Forelimb muscle (tissue), 1 donor: ENCODE measurements around the gene OR2V2. TPM values are rescaled to one million over a fixed set of nuclear protein-coding genes. Genes with fewer than 3 reads are reported as not detected.
"Not testable (repeated sequence)": the region's sequence is repeated elsewhere in the genome, so short reads cannot be mapped to it uniquely, and the experiment has no call there.

ENCODE experiments used
- DNase-seq: peaks from one replicate; pipeline ENCODE4 v3.0.0-alpha.2; 2013; ENCODE audit warnings: low read depth
- polyA plus RNA-seq: library from polyadenylated mRNA; unstranded; fragments of 120-200 nt; gene quantifications from one replicate; pipeline ENCODE4 v1.2.1, GENCODE V29; 2013; ENCODE audit not compliant: insufficient read length

Gene OR2V2
- polyA plus RNA-seq, 1 donor = not detected

DNA sequence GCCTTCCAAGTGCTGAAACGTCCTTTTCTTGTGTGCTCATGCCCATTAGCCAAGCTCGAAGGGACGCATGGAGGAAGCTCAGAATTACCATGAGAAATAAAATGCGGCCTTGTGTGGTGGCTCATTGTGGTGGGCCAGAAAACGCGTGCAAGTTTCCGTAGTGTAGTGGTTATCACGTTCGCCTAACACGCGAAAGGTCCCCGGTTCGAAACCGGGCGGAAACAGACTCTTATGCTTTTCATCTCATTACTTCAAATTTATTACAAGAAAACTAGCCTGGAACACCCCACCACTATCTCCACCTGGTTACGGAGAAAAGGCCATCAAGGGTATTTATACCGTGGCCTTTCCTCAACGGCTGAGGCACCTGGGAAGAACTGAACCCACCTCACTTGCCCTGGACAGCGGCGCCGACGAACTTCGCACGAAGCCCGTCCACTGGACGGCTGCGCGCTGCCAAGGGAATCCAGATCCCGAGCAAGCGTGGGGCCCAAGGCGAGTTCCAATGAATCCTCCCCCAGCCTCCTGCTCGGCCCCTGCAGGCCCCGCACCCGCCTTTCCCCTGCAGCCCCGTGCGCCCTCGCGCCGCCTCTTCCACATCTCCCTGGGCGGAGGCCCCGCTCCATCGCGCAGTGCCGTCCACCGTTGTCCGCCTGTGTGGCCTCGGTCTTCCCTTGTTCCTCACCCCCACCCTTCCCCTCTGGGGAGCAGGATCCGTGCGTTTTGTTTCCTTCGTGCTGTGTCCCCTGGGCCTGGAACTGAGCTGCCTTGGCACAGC lies 22.3 kb downstream of the OR2V2 start:
- DNase-seq = not testable (repeated sequence)

DNA sequence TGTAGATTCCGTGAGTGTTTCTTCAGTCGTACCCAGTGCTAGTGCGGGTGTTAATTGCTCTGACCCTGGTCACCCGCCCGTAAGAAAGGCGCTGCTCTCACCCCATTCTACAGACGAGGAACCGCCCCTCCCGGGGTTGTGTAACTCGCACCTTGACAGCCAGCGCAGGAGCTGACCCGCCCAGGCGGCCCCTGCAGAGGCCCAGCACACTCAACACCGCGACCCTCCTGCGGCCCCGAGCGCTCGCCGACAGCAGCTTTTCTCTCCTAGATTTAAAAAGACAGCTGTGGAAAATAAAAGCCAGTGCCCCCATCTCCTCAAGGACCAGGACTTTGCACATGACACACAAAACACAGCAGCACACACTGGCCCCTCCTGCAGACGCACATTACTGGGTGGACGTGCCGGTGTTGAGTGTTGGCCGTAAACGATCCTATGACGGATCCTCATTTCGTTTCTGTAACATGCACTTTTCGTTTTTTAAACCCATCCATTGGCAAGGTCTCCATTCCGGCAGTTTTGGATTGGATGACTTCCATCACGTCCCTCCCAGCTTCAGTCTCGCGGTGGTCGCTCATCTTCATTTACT lies 22.9 kb downstream of the OR2V2 start:
- no peak for DNase-seq

GRCh38 chr5:181170996-181171395 lies 23.6 kb downstream of the OR2V2 start:
- DNase-seq = no peak

DNA sequence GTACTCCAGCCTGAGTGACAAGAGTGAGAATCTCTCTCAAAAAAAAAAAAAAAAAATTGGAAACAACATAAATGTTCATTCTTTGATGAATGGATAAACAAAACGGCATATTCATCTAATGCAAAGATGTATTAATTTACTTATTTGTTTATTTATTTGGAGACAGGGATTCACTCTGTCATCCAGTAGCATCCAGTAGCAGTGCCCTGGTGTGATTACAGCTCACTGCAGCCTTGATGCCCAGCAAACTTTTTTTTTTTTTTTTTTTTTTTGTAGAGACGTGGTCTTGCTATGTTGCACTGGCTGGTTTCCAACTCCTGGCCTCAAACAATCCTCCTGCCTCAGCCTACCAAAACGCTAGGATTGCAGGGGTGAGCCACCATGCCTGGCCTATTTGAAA lies 24.4 kb downstream of the OR2V2 start:
- DNase-seq = no peak

GRCh38 chr5:181173027-181173419 lies 25.6 kb downstream of the OR2V2 start:
- no peak for DNase-seq

DNA sequence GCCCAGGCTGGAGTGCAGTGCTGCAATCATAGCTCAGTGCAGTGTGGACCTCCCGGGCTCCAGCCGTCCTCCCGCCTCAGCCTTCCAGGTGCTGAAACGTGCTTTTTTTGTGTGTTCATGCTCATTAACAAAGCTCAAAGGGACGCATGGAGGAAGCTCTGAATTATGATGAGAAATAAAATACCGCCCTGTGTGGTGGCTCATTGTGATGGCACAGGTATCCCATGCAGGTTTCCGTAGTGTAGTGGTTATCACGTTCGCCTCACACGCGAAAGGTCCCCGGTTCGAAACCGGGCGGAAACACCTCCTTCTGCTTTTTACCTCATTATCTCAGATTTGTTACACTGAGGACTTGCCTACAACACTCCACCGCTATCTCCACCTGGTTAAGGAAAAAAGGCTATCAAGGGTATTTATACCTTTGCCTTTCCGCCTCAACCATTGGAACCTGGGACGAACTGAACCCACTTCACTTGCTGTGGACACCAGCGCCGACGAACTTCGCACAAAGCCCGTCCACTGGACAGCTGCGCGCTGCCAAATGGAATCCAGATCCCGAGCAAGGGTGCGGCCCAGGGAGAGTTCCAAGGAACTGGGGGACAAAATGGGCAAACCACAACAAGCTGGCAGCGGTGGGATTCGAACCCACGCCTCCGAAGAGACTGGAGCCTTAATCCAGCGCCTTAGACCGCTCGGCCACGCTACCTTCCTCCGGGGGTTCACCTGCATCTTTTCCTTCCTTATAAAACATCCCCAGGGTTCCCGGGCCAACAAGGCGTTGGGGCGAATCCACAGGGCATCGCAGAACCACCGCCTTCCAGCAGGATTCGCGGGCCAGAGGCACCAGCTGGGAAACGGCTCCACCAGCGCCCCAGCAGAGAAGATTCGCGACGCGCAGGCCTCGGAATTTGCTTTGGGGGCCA lies 26.3 kb downstream of the OR2V2 start:
- DNase-seq = no peak

- DNase-seq = no peak
These were observed 29.0 kb downstream of the OR2V2 start for GRCh38 chr5:181176254-181176952.

- DNase-seq = not testable (repeated sequence)
These were observed 30.2 kb downstream of the OR2V2 start for GRCh38 chr5:181177559-181177958.

GRCh38 chr5:181181650-181182565 lies 34.5 kb downstream of the OR2V2 start:
- no peak for DNase-seq

GRCh38 chr5:181182651-181183050 lies 35.3 kb downstream of the OR2V2 start:
- no peak for DNase-seq

GRCh38 chr5:181184845-181185216 lies 37.4 kb downstream of the OR2V2 start:
- no peak for DNase-seq

GRCh38 chr5:181185560-181185959 lies 38.2 kb downstream of the OR2V2 start:
- no peak for DNase-seq

DNA sequence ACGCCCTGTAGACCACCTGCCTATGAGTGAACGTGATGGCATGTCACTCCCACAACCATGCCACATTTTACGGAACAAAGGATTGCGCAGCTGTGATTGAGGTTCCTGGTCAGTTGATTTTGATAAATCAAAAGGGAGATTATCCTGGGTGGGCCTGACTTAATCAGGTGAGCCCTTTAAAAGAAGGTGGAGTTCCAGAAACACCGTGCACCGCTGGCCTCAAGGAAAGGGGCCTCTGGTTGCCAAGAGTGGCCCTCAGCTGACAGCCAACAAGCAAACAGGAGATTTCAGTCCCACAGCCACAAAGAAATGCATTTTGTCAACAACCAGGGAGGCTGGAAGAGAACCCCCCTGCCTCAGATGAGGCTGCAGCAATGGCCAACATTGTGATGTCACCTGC lies 38.6 kb downstream of the OR2V2 start:
- DNase-seq = no peak

- no peak for DNase-seq
These were observed 39.7 kb downstream of the OR2V2 start for GRCh38 chr5:181186986-181187499.

DNA sequence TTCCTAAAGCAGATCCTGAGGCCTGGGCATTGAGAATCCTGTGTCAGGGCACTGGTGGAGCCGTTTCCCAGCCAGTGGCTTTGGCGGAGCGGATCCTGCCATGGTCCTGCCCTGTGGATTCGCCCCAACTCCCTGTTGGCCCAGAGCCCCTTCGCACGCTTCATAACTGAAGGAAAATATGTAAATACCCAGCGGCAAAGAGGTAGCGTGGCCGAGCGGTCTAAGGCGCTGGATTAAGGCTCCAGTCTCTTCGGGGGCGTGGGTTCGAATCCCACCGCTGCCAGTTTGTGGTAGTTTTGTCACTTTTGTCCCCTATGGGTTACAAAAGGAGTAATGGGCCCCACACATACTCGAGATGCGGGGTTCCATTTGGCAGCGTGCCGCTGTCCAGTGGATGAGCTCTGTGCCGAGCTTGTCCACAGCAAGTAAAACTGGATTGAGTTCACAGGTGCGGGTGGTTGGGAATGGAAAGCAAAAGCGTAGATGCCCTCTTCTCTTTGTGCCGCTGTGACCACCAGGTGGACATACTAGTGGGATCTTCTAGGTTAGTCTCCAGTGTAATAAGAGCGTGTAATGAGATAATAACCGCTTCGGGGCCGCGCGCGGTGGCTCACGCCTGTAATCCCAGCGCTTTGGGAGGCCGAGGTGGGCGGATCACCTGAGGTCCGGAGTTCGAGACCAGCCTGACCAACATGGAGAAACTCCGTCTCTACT lies 40.3 kb downstream of the OR2V2 start:
- no peak for DNase-seq

GRCh38 chr5:181188700-181189362 lies 41.4 kb downstream of the OR2V2 start:
- peak; percentile 80 for DNase-seq

DNA sequence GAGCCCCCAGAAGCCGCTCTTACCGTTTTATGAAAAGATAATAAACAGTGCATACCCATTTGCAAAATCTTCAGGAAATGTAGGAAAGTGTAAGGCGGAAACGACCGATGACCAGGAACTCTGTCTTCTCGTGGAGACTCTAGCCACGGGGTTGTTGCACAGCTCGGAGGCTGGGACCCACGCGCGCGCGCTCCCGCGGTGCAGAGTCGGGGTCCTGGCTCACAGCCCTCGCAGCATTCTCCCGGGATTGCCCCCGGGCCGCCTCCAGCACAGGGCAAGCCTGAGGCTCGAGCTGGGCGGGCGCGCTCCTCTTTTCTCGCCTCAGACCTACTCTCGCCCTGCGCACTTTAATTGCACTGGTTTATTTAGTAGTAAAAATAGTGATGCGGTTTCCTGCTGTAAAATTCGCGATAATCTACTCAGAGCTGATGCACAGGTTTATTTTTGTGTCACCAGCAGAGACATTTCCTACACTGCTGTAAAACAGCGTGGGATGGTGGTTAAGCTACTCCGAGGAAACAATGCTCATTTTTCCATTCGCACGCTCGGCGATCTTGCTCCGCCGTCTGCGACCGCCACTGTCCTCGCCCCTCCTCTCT lies 42.1 kb downstream of the OR2V2 start:
- no peak for DNase-seq

GRCh38 chr5:181189962-181190710 lies 42.8 kb downstream of the OR2V2 start:
- DNase-seq = no peak
